GM18505 (cell line): ENCODE measurements around the gene BMPER.

Experiments
- ATAC-seq: cut with Tn5 transposase; IDR thresholded peaks from one replicate; pipeline ENCODE4 v1.9.1; 2021; ENCODE audit not compliant: unreplicated experiment
- POLR2A ChIP-seq: IDR thresholded peaks from 4 replicates; pipeline ENCODE4 v1.6.1; 2011; ENCODE audit warnings: borderline replicate concordance; ENCODE audit not compliant: insufficient read depth, insufficient read length; ENCODE audit errors: extremely low read depth

The BMPER gene

DNA sequence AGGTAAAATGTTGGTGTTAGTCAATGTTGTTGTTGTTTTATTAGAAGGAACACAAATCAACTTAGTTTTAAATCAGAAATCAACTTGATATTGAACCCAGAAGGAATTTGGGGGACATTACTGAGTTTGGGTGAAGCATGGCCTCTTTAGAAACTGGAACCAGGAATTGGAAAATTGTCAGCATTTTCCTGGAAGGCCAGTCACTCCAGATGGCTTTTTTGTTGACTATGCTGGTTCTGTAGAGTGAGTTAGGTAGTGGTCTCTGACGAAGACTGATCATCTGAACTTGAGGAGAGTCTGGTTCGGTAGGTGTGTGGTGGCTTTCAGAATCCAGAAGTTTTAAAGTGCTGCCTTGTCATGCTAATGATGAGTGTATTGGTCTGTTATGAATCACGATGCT, 111.5 kb downstream of the BMPER start:
- no peak for TF ChIP-seq POLR2A
- ATAC-seq: no peak

DNA sequence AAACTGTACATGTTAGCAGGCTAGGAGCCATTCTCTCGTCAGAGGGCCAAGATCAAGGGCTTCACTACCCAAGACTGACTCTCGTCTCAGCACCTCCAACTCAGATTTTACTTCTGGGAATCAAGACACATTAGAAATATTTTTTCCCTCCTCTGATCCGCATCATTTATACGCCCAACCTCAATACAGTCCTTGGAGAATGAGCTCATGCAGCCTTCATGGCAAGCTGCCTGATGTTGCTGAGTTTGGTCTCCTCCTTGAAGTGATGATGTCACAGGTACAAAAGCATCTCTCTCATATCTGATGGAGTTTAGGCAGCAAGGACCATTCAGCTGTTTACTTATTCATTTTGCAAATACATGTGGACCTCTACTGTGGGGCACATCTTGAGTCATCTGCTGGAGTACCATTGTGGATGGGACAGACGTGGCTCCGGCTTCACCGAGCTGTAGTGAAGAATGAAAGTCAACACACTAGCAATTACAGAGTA, 114.0 kb downstream of the BMPER start:
- no peak for TF ChIP-seq POLR2A
- ATAC-seq: no peak

DNA sequence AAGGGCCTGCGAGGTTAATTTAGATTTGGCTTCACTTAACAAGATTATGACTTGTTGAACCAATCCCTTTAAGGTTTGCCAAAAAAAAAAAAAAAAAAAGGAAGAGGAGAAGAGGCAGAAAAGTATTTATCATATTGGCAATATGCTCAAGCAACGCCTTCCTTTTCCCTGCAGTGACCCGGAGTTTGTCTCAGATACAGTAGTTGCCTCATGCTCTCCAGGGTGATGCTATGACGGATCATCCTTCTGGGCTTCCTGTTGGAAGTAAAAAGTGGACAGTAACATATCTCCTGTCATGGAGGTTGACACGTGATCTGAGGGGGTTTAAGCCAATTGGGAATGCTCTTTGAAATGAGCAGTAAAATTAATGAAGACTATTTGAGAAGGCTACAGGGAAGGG, 117.3 kb downstream of the BMPER start:
- TF ChIP-seq POLR2A: no peak
- no peak for ATAC-seq

DNA sequence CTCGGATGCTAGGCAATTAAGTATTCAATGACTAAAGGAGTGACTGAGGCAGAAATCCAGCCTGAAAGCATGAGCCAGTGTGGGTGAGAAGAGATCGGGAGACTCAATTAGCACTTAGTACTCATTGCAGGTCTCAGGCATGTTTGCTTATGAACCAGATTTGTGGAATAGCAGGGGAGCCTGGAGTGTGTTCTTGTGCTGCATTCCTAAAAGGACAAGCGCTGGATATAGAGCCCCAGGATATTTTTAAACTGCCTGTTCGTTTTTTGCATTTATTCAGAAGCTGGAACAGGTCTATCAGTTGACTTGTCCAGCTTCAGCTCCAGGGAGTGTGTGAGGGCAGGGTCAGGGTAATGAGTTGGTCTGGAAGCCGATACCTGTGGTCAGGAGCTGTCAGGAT, 120.3 kb downstream of the BMPER start:
- TF ChIP-seq POLR2A: no peak
- no peak for ATAC-seq

DNA sequence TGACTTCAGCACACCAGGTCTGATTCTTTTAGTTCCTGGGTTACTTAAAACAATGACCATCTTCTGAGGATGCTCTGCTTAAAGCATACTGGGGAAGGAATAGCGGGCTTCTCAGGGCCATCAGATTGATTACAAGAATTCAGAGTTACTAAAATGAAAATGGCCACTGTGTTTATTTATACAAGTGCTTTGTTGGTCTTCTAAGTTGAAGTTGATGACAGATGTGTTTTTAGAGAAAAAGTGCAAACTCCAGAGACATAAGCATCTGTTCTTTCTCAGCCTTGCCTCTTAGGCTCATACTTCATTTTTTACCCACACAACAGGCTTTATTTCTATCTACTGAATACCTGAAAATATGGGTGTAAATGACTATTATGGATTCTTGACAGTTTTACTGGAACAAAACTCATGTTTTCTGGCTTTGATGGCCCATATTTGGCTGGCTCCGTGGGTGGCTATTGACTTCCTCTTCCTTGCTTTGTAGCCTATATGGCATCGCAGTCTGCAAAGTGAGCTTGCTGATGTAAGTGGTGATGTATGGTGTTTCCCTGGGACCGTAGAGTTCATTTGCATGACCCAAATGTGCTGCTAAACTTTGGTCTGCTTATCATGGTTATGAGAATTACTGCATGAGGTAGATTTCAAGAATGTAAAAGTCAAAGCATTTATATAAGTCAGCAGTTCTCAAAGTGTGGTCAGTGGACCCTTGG, 121.3 kb downstream of the BMPER start:
- ATAC-seq: no peak
- no peak for TF ChIP-seq POLR2A

DNA sequence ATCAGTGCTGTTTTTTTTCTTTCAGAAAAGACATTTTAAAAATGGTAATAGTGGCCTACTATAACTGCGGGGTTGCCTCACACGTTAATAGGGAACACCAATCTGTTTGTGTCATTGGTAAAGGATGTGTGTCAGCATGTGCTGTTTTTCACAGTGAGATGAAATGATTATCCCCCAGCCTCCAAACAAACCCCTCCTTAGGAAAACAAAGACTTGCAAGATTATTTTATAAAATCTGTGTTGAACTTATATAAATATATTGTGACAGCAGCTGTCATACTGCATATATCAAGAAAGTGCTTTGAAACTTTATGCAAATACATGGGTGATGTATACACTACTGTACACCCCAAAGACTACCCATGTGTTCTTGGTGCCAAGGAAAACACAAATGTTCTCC, 125.8 kb downstream of the BMPER start:
- no peak for ATAC-seq
- no peak for TF ChIP-seq POLR2A

DNA sequence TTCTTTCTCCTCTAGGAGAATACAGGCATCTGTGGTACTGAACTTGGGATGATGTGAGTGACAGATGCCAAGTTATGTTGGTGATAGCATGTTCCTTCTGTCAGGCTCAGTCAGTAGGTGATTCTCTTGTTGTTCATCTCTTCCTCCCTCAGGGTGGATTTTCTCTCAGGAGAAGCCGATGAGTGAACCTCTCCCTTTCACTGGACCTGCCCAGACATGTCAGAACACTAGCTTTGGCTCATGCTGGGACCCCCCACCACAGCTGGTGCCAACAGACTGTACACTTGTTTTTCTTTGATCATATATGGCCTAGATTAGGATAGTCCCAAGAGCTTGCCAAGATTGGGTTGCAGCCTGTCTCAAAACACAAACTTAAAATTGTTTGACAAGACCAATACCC, 129.4 kb downstream of the BMPER start:
- no peak for TF ChIP-seq POLR2A
- ATAC-seq: no peak

DNA sequence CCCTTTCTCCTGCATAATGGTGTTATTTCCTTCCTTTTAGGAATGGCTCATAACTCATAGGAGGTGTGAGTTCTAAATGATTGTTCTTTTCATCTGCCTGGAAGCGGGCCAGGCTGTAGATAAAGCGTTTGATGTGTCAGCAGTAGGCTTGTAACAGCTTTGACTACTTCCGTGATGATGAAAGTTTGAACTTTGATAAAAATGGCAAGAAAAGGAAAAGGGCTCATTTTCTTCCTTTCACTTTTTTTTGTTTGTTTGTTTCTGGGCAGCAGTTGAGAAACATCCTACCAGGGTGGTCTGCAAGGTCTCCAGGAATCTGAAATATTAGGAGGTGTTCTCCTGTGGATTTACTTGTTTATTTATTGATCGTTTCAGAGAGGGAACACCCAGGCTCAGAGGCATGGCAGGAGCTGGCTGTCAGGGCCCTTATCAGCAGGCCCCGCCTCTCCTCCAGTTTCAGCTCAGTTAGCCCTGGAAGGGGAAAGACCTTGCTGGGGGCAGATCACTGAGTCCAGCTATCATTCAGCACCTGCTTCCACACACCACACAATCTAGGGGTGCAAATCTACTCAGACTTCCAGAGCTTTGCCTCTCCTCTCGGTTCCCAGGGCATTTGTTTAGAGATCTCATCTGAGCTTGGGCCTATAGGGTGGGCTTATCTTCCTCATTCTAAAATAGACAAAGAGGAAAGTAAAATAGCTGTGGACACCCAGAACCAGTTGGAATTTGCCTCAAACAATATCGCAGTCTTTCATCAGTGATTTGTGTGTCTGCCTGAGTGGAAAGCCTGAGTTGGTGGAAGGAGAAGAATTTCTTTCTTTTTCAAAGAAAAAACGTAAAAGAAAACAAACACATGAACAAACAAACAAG, 130.9 kb downstream of the BMPER start:
- TF ChIP-seq POLR2A: no peak
- no peak for ATAC-seq

DNA sequence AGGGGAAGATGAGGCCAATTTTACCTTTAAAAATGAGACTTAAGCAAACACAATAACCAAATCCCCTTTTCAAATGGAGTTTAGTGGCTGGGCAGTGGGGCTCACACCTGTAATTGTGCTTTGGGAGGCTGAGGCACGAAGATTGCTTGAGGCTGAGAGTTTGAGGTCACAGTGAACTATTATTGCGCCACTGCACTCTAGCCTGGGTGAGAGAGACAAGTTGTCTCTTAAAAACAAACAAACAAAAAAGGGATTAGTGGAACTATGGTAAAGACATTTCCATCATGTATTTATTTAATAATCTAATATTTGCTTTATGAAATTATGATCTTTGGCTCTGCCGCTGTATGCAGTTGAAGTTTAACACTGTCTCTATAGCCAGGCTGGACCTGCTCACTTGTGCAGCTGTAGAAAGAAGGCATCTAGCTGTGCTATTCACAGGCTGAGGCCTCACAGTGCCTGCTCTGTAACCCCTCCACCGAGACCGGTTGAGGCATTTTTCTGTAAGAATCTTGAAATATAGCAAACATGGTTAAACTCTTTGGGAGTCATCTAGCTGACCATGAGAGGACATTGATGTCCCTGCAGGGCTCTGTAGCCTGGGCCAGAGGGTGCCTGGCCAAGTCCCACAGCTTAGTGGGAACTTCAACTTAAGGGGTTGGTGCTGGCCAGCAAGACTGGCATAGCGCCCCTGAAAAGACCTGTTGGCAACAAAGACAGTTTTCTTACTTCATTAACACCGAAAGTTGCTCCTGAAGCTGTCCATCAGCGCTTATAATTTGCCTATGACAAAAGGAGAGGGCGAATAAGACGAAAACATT, 131.8 kb downstream of the BMPER start:
- ATAC-seq: no peak
- no peak for TF ChIP-seq POLR2A

DNA sequence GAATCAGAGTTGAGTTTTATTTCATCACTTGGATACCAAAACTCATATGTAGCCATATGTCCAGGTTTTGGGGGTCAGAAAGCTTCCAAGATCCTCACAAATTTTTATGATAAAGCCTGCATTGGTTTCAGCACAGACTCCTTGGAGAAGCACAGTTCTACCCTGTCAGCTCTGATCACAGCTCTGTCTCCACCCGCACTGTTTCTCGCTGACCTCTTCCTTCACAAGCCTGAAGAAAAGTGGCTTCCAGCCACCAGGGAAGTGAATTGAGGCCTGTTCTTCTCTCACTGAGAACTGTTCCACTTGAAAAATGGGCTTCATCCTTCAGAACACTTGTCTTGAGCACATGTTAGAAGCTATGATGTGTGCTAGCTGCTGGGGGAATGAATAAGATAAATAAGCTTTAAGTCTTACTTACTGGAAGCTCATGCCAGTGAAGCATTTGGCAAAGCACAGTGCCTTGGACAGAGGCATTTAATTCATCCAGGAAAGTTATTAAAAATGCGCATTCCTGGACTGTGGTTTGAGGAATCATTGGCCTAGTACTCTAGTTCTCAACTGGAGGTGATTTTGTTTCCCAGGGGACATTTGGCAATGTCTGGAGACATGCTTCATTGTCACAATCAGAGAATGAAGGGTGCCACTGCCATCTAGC, 133.6 kb downstream of the BMPER start:
- ATAC-seq: no peak
- TF ChIP-seq POLR2A: no peak

DNA sequence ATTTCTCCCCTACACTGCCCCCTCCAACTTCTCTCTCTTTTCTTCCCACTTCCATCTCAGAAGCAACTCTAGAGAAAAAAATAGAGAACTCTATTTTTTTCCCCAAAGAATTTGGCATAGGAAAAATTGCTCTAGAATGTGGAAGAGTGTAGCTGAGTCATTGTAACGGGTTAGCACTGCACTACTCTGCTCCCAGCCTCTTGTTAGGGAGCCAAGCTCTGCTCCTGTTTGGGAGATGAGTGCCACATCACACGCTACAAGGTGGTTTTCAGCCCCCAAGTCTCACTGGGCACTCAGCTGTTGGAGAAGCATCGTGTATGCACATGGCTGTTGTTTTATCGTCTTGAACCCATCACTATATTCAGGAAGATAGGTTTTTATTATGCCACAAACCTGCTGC, 136.4 kb downstream of the BMPER start:
- no peak for ATAC-seq
- TF ChIP-seq POLR2A: no peak

DNA sequence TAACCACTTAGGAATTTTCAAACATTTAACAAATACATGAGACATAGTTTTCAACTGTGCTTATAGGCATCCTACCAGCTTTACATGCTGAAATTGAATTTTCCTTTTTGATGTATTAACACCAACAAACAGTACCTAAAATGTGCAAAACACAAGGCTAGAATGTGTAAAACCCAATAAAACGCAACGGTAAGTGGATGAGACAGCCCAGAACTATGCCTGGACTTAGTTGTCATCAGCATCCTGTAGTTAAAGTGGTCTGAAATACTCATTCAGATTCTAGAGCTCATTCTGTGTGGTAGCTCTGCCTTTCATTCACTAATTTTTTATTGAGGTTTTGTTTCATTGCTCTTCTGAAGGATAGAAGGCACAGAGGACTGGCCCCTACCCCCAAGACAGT, 137.1 kb downstream of the BMPER start:
- no peak for ATAC-seq
- TF ChIP-seq POLR2A: no peak

DNA sequence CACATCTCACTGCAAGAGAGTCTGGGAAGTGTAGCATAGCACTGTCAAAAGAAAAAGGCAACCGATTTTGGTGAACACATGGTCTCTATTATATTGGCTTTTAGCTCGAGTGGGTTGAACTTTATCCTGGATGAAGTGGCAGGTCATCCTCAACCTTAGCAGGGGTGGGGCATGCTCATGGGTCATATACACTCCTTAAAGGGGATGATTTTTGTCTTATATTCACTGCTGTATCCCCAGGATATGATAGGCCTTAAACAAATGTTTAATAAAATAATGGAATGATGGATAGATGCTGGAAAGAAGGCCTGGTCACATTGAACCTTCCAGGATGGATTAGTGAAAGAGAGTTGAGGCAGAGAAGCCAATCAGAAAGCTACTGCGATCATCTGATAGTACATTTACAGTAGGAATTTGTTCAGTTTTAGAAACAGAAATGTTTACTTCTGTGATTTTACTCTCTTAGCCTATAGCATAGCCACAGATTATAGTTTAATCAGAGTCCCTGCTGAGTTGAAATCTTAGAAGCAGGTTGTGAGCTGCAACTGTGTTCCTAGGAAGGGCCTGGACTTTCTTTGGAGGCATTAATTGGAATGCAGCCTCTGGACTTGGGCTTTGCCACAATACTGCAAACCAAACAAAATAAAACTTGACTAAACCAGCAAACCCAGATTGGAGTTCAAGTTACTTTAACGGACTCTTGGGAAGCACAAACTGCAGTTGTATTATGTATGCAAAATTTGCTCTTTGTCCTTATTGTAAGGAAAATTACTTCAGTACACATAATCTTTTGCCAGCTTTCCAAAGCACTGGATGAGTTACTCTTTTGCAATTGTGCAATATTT, 138.3 kb downstream of the BMPER start:
- no peak for ATAC-seq
- no peak for TF ChIP-seq POLR2A

DNA sequence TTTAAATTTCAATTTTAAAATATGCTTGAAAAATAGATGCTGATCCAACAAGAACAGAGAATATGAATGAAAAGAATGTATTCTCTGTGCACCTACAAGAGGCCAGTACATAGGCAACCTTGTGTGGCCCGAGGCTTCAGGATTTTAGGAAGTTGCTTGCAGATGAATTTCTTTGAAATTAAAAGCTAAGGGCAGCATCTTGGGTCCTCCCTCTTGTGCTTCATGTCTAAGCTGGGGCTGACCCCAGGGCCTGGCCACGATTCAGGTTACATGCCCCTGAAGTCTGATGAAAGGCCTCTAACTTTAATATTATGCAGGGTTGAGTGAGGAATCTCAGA, 138.9 kb downstream of the BMPER start:
- TF ChIP-seq POLR2A: no peak
- no peak for ATAC-seq
